Measurements from ENCODE around the gene PHTF2.

GRCh38 chr7:78006063-78006755 lies 207.6 kb downstream of the PHTF2 start:
- TF ChIP-seq, protein P1, sequence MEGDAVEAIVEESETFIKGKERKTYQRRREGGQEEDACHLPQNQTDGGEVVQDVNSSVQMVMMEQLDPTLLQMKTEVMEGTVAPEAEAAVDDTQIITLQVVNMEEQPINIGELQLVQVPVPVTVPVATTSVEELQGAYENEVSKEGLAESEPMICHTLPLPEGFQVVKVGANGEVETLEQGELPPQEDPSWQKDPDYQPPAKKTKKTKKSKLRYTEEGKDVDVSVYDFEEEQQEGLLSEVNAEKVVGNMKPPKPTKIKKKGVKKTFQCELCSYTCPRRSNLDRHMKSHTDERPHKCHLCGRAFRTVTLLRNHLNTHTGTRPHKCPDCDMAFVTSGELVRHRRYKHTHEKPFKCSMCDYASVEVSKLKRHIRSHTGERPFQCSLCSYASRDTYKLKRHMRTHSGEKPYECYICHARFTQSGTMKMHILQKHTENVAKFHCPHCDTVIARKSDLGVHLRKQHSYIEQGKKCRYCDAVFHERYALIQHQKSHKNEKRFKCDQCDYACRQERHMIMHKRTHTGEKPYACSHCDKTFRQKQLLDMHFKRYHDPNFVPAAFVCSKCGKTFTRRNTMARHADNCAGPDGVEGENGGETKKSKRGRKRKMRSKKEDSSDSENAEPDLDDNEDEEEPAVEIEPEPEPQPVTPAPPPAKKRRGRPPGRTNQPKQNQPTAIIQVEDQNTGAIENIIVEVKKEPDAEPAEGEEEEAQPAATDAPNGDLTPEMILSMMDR (IDR thresholded peaks at IDR 0.05): no peak
- TF ChIP-seq POLR2A (IDR thresholded peaks at IDR 0.05; ENCODE audit: low read depth): no peak
